Gastrocnemius medialis (tissue), 4 donors: Measurements from ENCODE around the gene GPC4. TPM values are rescaled to one million over a fixed set of nuclear protein-coding genes. Genes with fewer than 3 reads are reported as not detected.
A peak's percentile ranks its signal among the peaks of the same experiment; 100 is the strongest.

ENCODE experiments used
- ATAC-seq, 2 donors: fragments of 150-250 bp; one replicate each; pipeline ENCODE4 v1.9.1; 2016
- DNase-seq, 2 donors: peaks; one replicate each; pipeline ENCODE4 v3.0.0-alpha.2; 2019
- H3K27ac ChIP-seq, 4 donors: fragments of 200-600 bp; sonication (generic); 1 replicate in 1 of 4; 2 replicates in 3 of 4; pipeline ENCODE4 v1.5.1; 2016 to 2018; ENCODE audit warnings: mild to moderate bottlenecking in 2 of 4, moderate library complexity in 1 of 4
- H3K27me3 ChIP-seq, 3 donors: fragments of 200-600 bp; sonication (generic) in 2 of 3; 1 replicate in 1 of 3; 2 replicates in 2 of 3; pipeline versions ENCODE4 v1.5.1 to v1.6.0; 2016 to 2019; ENCODE audit warnings: mild to moderate bottlenecking in 1 of 3, moderate library complexity in 1 of 3
- H3K36me3 ChIP-seq, 2 donors: fragments of 200-600 bp; sonication (generic) in 1 of 2; one replicate each; pipeline ENCODE4 v1.5.1; 2017 to 2018
- H3K4me1 ChIP-seq, 2 donors: fragments of 200-600 bp; sonication (generic) in 1 of 2; one replicate each; pipeline ENCODE4 v1.5.1; 2016 to 2017; ENCODE audit warnings: mild to moderate bottlenecking in 2 of 2
- H3K4me3 ChIP-seq, 4 donors: fragments of 200-600 bp; sonication (generic) in 3 of 4; 1 replicate in 1 of 4; 2 replicates in 3 of 4; pipeline ENCODE4 v1.5.1; 2016 to 2019; ENCODE audit warnings: mild to moderate bottlenecking in 2 of 4
- H3K9me3 ChIP-seq, 3 donors: fragments of 200-600 bp; sonication (generic) in 2 of 3; 1 replicate in 1 of 3; 2 replicates in 2 of 3; pipeline ENCODE4 v1.5.1; 2016 to 2019
- CTCF ChIP-seq, 5 experiments: fragments of 450-650 bp in 3 of 5; fragments of 200-600 bp in 2 of 5; sonication (generic) in 2 of 5; IDR thresholded peaks in 4 of 5; conservative IDR thresholded peaks in 1 of 5; 1 replicate in 4 of 5; 2 replicates in 1 of 5; pipeline ENCODE4 v1.5.1; 2016 to 2019; ENCODE audit warnings: antibody characterized with exemption in 5 of 5, mild to moderate bottlenecking in 3 of 5, moderate library complexity in 3 of 5
- POLR2A ChIP-seq, 2 donors: fragments of 450-650 bp; IDR thresholded peaks; one replicate each; pipeline ENCODE4 v1.6.1; 2017; ENCODE audit warnings: antibody characterized with exemption in 2 of 2, mild to moderate bottlenecking in 2 of 2, moderate library complexity in 2 of 2
- in situ Hi-C, 4 donors: fragments of 200-750 bp; cut with MboI; loops; one replicate each; pipeline versions ENCODE4 v1.15.0 to v1.8.0; 2017; ENCODE audit warnings: low sequenced_read_pairs in 4 of 4
- intact Hi-C: fragments of 100-400 bp; cut with DNase I; formaldehyde crosslinking; loops from one replicate; pipeline ENCODE4 v1.15.1; 2023; ENCODE audit warnings: low total_unique reads
- total RNA-seq, 4 donors: library from RNA; depleted of rRNA; stranded (reverse); fragments of >200 nt; gene quantifications; one replicate each; pipeline versions ENCODE4 v1.1.0 to v1.2.3, GENCODE V29; 2016

Gene GPC4
- total RNA-seq, 4 donors from 2014 or later, result 3.1 to 14.9 (median 9.6) TPM

- Histone ChIP-seq H3K27ac (peak overlapping the region; percentile 80 to 86 (median 82)), H3K36me3 (no peaks in the 10 kb centered on the region), H3K27me3 (no peaks in the 10 kb centered on the region), H3K4me3 (peak overlapping the region; percentile 59 to 79 (median 72)), H3K9me3 (no peaks in the 10 kb centered on the region), H3K4me1 (peaks cover 0 to 11% of the 10 kb centered on the region in 2 donors)
- intact Hi-C loops, result loop anchor here (5.0 to 10.0 kb wide), 2 partner anchors 42 to 130 kb away; no protein-coding TSS in a partner anchor
- in situ Hi-C loops, result no loop called here
- peak in 1 of 2 donors; percentile 19 for DNase-seq
- no peak for TF ChIP-seq POLR2A (IDR thresholded peaks at IDR 0.05)
- TF ChIP-seq CTCF (IDR thresholded peaks at IDR 0.05 in 4 of 5, conservative IDR thresholded peaks at IDR 0.05 in 1 of 5), result no peak
- ATAC-seq, result peak; percentile 54 to 61
Observed at GRCh38 chrX:133414406-133415275, 648 bp downstream of the GPC4 start.

- intact Hi-C loops, result loop anchor here (5.0 to 10.0 kb wide), 2 partner anchors 41 to 131 kb away; no protein-coding TSS in a partner anchor
- Histone ChIP-seq H3K9me3 (no peaks in the 10 kb centered on the region), H3K27ac (peak overlapping the region in 3 of 4 donors; percentile 80 to 86 (median 85)), H3K4me3 (peak overlapping the region; percentile 59 to 79 (median 72)), H3K36me3 (no peaks in the 10 kb centered on the region), H3K4me1 (peaks cover 0 to 11% of the 10 kb centered on the region in 2 donors), H3K27me3 (no peaks in the 10 kb centered on the region)
- DNase-seq, result peak in 1 of 2 donors; percentile 9
- TF ChIP-seq POLR2A (IDR thresholded peaks at IDR 0.05), result no peak
- in situ Hi-C loops, result no loop called here
- ATAC-seq, result no peak
Observed at GRCh38 chrX:133413218-133413925, 1.9 kb downstream of the GPC4 start.

GRCh38 chrX:133412665-133413064, 2.6 kb downstream of the GPC4 start:
- Histone ChIP-seq H3K4me3 (peak overlapping the region in 2 of 4 donors; percentile 71 to 74), H3K4me1 (peaks cover 0 to 11% of the 10 kb centered on the region in 2 donors), H3K36me3 (no peaks in the 10 kb centered on the region), H3K27ac (no peak overlapping the region), H3K9me3 (no peaks in the 10 kb centered on the region), H3K27me3 (no peaks in the 10 kb centered on the region)
- TF ChIP-seq CTCF (IDR thresholded peaks at IDR 0.05 in 4 of 5, conservative IDR thresholded peaks at IDR 0.05 in 1 of 5) (no peak), POLR2A (IDR thresholded peaks at IDR 0.05) (no peak)
- intact Hi-C loops, result loop anchor here (5.0 to 10.0 kb wide), 2 partner anchors 40 to 132 kb away; no protein-coding TSS in a partner anchor
- in situ Hi-C loops, result no loop called here
- ATAC-seq (no peak), DNase-seq (no peak)

- DNase-seq, result no peak
- ATAC-seq, result no peak
- no peak overlapping the region for H3K27ac ChIP-seq
- intact Hi-C loops (loop anchor here (5.0 to 10.0 kb wide), 2 partner anchors 40 to 133 kb away; no protein-coding TSS in a partner anchor), in situ Hi-C loops (no loop called here)
- no peak overlapping the region for H3K4me3 ChIP-seq
- peaks cover 0 to 11% of the 10 kb centered on the region in 2 donors for H3K4me1 ChIP-seq
- H3K36me3 ChIP-seq, result no peaks in the 10 kb centered on the region
- TF ChIP-seq POLR2A (IDR thresholded peaks at IDR 0.05) (no peak), CTCF (IDR thresholded peaks at IDR 0.05 in 4 of 5, conservative IDR thresholded peaks at IDR 0.05 in 1 of 5) (no peak)
- H3K27me3 ChIP-seq, result no peaks in the 10 kb centered on the region
- H3K9me3 ChIP-seq, result no peaks in the 10 kb centered on the region
Observed at GRCh38 chrX:133412246-133412645, 3.0 kb downstream of the GPC4 start.
